ENCODE measurements around the gene NPAS3.

DNA sequence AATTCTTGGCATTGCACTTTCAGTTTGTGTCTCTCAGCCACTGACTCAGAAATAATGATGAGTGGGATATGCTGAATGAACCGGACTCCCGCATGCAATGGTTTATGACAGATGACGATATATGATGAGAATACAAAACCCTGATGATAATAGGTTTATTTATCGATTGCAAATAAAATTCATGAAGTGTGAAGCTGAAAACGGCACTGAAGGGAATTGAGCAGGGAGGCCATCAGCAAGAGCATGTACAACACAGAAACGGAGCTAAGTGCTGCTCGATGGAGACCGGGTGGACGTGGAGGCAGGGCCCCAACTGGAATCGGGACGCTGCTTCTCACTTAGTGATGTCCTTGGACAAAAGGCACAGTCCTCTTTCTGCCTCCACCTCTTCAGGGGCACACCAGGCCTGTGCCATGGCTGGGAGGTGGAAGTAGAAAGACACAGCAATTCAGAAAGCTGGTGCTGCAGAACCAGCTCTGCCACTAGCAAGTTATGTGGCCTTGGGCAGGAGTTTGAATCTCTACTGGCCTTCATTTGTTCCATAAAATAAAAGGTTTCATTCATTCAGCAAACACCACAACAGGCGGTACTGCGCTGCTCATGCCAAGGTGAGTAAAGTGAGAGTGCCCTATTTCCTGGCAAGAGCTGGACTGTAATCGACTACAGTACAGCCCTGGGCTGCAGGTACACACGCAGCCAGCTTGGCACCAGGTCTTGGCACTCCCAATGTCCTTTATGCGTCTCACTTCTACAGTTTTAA is 895.2 kb downstream of the NPAS3 start:
- TF ChIP-seq CTCF (IDR thresholded peaks at IDR 0.05; ENCODE audit: insufficient read depth, low read length) (no peak), REST (IDR thresholded peaks at IDR 0.05; ENCODE audit: insufficient replicate concordance, low read depth) (no peak), POLR2AphosphoS5 (IDR thresholded peaks at IDR 0.05; ENCODE audit: low read depth) (no peak), GABPA (IDR thresholded peaks at IDR 0.05; ENCODE audit: low read depth) (no peak)

Data from HL-60 (cell line).